Liver (tissue), 9 donors: Measurements from ENCODE around the gene GALNT9. TPM values are rescaled to one million over a fixed set of nuclear protein-coding genes. Genes with fewer than 3 reads are reported as not detected.

Experiments
- DNase-seq: peaks from one replicate; pipeline ENCODE4 v3.0.0-alpha.2; 2017; ENCODE audit warnings: low spot score
- H3K27ac ChIP-seq, 2 donors: one replicate each; pipeline ENCODE4 v1.7.0; 2013; ENCODE audit warnings: inconsistent platforms in 2 of 2, low read length in 2 of 2, control low read depth in 1 of 2, low read depth in 1 of 2, mild to moderate bottlenecking in 1 of 2
- H3K27me3 ChIP-seq, 4 donors: one replicate each; pipeline versions ENCODE4 v1.6.1 to v1.7.0; 2013; ENCODE audit warnings: low read length in 3 of 4, inconsistent platforms in 1 of 4, mild to moderate bottlenecking in 1 of 4, moderate library complexity in 1 of 4; ENCODE audit not compliant: control insufficient read depth in 4 of 4, insufficient read depth in 4 of 4
- H3K36me3 ChIP-seq, 4 donors: one replicate each; pipeline versions ENCODE4 v1.6.1 to v1.7.0; 2013; ENCODE audit warnings: low read length in 3 of 4, mild to moderate bottlenecking in 3 of 4, low read depth in 1 of 4, moderate library complexity in 1 of 4; ENCODE audit not compliant: control insufficient read depth in 4 of 4, insufficient read depth in 3 of 4
- H3K4me1 ChIP-seq, 4 donors: one replicate each; pipeline versions ENCODE4 v1.6.1 to v1.7.0; 2013; ENCODE audit warnings: low read length in 3 of 4, mild to moderate bottlenecking in 3 of 4, moderate library complexity in 1 of 4; ENCODE audit not compliant: control insufficient read depth in 4 of 4, insufficient read depth in 4 of 4
- H3K4me3 ChIP-seq, 3 donors: one replicate each; pipeline versions ENCODE4 v1.6.1 to v1.7.0; 2013; ENCODE audit warnings: low read length in 3 of 3, control low read depth in 1 of 3, low read depth in 1 of 3, mild to moderate bottlenecking in 1 of 3
- H3K9ac ChIP-seq, 2 donors: one replicate each; pipeline ENCODE4 v1.7.0; 2013; ENCODE audit warnings: low read length in 2 of 2, mild to moderate bottlenecking in 2 of 2, moderate library complexity in 2 of 2, control low read depth in 1 of 2, low read depth in 1 of 2
- H3K9me3 ChIP-seq, 4 donors: one replicate each; pipeline versions ENCODE4 v1.6.1 to v1.7.0; 2013; ENCODE audit warnings: low read length in 3 of 4; ENCODE audit not compliant: control insufficient read depth in 4 of 4
- EGR1 ChIP-seq, 2 donors: IDR thresholded peaks; 2 replicates each; pipeline ENCODE4 v1.6.1; 2016 to 2018; ENCODE audit warnings: antibody characterized with exemption in 2 of 2, low read depth in 2 of 2
- FOXA1 ChIP-seq: IDR thresholded peaks from 2 replicates; pipeline ENCODE4 v1.6.1; 2016; ENCODE audit warnings: antibody characterized with exemption
- FOXA2 ChIP-seq: IDR thresholded peaks from 2 replicates; pipeline ENCODE4 v1.6.1; 2016; ENCODE audit warnings: antibody characterized with exemption
- GABPA ChIP-seq, 2 donors: IDR thresholded peaks in 1 of 2; conservative IDR thresholded peaks in 1 of 2; 2 replicates each; pipeline ENCODE4 v1.6.1; 2016; ENCODE audit warnings: antibody characterized with exemption in 2 of 2, mild to moderate bottlenecking in 1 of 2, moderate library complexity in 1 of 2
- HNF4A ChIP-seq, 2 donors: conservative IDR thresholded peaks; 2 replicates each; pipeline ENCODE4 v1.6.1; 2016; ENCODE audit warnings: antibody characterized with exemption in 2 of 2, mild to moderate bottlenecking in 2 of 2
- HNF4G ChIP-seq: IDR thresholded peaks from 2 replicates; pipeline ENCODE4 v1.6.1; 2016; ENCODE audit warnings: antibody characterized with exemption
- JUND ChIP-seq, 2 donors: IDR thresholded peaks; 2 replicates each; pipeline ENCODE4 v1.6.1; 2016; ENCODE audit warnings: antibody characterized with exemption in 2 of 2
- NR2F2 ChIP-seq: IDR thresholded peaks from 2 replicates; pipeline ENCODE4 v1.6.1; 2016; ENCODE audit warnings: antibody characterized with exemption
- RAD21 ChIP-seq, 2 donors: IDR thresholded peaks; 2 replicates each; pipeline ENCODE4 v1.6.1; 2016; ENCODE audit warnings: antibody characterized with exemption in 2 of 2, mild to moderate bottlenecking in 2 of 2
- RXRA ChIP-seq, 2 donors: IDR thresholded peaks; 2 replicates each; pipeline ENCODE4 v1.6.1; 2017 to 2018; ENCODE audit warnings: antibody characterized with exemption in 2 of 2, mild to moderate bottlenecking in 1 of 2
- SP1 ChIP-seq: IDR thresholded peaks from 2 replicates; pipeline ENCODE4 v1.6.1; 2018; ENCODE audit warnings: antibody characterized with exemption, mild to moderate bottlenecking
- TAF1 ChIP-seq: conservative IDR thresholded peaks from 2 replicates; pipeline ENCODE4 v1.6.1; 2016; ENCODE audit warnings: antibody characterized with exemption, mild to moderate bottlenecking
- YY1 ChIP-seq: IDR thresholded peaks from 2 replicates; pipeline ENCODE4 v1.6.1; 2016; ENCODE audit warnings: antibody characterized with exemption, mild to moderate bottlenecking
- WGBS: extraction: QIAGEN DNeasy Blood & Tissue Kit; methylation state at CpG from one replicate; pipeline ENCODE4 v1.1.7; 2013; 5-methylcytosine and 5-hydroxymethylcytosine counted together
- polyA plus RNA-seq, 2 donors: library from polyadenylated mRNA; stranded (reverse) in 1 of 2; unstranded in 1 of 2; fragments of 200-250 nt in 1 of 2; fragments of >200 nt in 1 of 2; fragmentation: Nextera tagmentation in 1 of 2; extraction: Ambion mirVana in 1 of 2; gene quantifications; one replicate each; pipeline versions ENCODE4 v1.2.1 to v1.2.3, GENCODE V29; 2013 to 2015
- total RNA-seq, 2 donors: library from RNA; depleted of rRNA; stranded (reverse); fragments of >200 nt; gene quantifications; one replicate each; pipeline ENCODE4 v1.2.3, GENCODE V29; 2014
- TF ChIP-seq, protein P1 (sequence below): IDR thresholded peaks from 2 replicates; pipeline ENCODE4 v1.6.1; 2016; ENCODE audit warnings: antibody characterized with exemption
- TF ChIP-seq, protein P2 (sequence below): fragments of 150-350 bp; IDR thresholded peaks from 2 replicates; pipeline ENCODE4 v1.5.1; 2017; ENCODE audit warnings: improper control_type of control experiment, low read depth, low read length; ENCODE audit not compliant: missing input control
- TF ChIP-seq, protein P3 (sequence below): IDR thresholded peaks from 2 replicates; pipeline ENCODE4 v1.6.1; 2016; ENCODE audit warnings: antibody characterized with exemption
- TF ChIP-seq, protein P4 (sequence below): IDR thresholded peaks from 2 replicates; pipeline ENCODE4 v1.6.1; 2016; ENCODE audit warnings: antibody characterized with exemption, mild to moderate bottlenecking
- donor health status: healthy.
- donor health status: healthy.
- donor health status: healthy.
- donor health status: healthy.
- donor health status: healthy.

The GALNT9 gene
- total and polyA plus RNA-seq, 4 donors, result 0.05 to 0.25 (median 0.09) TPM; not detected in 1

DNA sequence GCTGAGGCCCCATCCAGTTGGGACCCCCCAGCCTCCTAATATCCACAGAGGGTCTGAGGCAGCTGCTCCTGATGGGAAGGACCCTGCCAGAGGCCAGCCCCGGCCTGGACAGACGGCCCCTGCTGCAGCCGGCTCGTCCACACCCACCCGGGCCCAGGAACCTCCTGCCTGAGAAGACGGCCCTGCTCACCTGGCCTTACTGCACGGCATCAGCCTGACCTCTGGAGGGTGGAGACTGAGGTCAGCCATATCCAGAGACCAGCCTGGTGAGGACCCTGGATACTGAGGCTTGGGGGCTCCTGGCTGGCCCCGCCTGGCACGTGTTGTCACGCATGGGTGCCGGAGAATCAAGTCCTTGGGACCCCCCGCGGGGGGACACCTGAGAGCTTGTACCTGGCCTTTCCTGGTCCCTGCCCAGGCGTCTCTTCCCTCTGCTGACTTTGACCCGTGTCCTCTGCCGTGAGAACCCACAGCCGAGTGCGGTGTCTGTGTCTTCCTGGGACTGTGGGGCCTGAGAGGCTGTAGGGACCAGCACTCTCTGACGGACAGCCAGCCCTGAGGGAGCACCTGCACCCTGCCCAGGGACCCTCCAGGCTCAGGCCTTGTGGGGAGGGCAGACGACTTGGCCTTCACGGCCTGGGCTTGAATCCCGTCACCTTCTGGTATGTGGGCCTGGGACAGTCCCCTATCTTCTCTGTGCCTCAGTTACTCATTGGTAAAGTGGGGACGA, 127.8 kb downstream of the GALNT9 start:
- Histone ChIP-seq H3K9me3 (no peaks in the 10 kb centered on the region), H3K27ac (no peak overlapping the region), H3K4me1 (no peaks in the 10 kb centered on the region), H3K36me3 (no peaks in the 10 kb centered on the region), H3K4me3 (no peak overlapping the region), H3K27me3 (peaks cover 0 to 3% (median 0%) of the 10 kb centered on the region in 4 donors), H3K9ac (no peak overlapping the region)
- TF ChIP-seq HNF4A (conservative IDR thresholded peaks at IDR 0.05) (no peak), SP1 (no peak), EGR1 (IDR thresholded peaks at IDR 0.05; ENCODE audit: low read depth in 2 of 2) (no peak), NR2F2 (no peak), FOXA2 (no peak), JUND (IDR thresholded peaks at IDR 0.05) (no peak), HNF4G (no peak), RAD21 (IDR thresholded peaks at IDR 0.05) (no peak), GABPA (IDR thresholded peaks at IDR 0.05 in 1 of 2, conservative IDR thresholded peaks at IDR 0.05 in 1 of 2) (no peak), TAF1 (no peak), FOXA1 (no peak), YY1 (no peak), RXRA (IDR thresholded peaks at IDR 0.05) (no peak)
- TF ChIP-seq, protein P1, sequence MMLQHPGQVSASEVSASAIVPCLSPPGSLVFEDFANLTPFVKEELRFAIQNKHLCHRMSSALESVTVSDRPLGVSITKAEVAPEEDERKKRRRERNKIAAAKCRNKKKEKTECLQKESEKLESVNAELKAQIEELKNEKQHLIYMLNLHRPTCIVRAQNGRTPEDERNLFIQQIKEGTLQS, result no peak
- TF ChIP-seq, protein P2, sequence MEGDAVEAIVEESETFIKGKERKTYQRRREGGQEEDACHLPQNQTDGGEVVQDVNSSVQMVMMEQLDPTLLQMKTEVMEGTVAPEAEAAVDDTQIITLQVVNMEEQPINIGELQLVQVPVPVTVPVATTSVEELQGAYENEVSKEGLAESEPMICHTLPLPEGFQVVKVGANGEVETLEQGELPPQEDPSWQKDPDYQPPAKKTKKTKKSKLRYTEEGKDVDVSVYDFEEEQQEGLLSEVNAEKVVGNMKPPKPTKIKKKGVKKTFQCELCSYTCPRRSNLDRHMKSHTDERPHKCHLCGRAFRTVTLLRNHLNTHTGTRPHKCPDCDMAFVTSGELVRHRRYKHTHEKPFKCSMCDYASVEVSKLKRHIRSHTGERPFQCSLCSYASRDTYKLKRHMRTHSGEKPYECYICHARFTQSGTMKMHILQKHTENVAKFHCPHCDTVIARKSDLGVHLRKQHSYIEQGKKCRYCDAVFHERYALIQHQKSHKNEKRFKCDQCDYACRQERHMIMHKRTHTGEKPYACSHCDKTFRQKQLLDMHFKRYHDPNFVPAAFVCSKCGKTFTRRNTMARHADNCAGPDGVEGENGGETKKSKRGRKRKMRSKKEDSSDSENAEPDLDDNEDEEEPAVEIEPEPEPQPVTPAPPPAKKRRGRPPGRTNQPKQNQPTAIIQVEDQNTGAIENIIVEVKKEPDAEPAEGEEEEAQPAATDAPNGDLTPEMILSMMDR, result no peak
- TF ChIP-seq, protein P3, sequence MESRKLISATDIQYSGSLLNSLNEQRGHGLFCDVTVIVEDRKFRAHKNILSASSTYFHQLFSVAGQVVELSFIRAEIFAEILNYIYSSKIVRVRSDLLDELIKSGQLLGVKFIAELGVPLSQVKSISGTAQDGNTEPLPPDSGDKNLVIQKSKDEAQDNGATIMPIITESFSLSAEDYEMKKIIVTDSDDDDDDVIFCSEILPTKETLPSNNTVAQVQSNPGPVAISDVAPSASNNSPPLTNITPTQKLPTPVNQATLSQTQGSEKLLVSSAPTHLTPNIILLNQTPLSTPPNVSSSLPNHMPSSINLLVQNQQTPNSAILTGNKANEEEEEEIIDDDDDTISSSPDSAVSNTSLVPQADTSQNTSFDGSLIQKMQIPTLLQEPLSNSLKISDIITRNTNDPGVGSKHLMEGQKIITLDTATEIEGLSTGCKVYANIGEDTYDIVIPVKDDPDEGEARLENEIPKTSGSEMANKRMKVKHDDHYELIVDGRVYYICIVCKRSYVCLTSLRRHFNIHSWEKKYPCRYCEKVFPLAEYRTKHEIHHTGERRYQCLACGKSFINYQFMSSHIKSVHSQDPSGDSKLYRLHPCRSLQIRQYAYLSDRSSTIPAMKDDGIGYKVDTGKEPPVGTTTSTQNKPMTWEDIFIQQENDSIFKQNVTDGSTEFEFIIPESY, result no peak
- TF ChIP-seq, protein P4, sequence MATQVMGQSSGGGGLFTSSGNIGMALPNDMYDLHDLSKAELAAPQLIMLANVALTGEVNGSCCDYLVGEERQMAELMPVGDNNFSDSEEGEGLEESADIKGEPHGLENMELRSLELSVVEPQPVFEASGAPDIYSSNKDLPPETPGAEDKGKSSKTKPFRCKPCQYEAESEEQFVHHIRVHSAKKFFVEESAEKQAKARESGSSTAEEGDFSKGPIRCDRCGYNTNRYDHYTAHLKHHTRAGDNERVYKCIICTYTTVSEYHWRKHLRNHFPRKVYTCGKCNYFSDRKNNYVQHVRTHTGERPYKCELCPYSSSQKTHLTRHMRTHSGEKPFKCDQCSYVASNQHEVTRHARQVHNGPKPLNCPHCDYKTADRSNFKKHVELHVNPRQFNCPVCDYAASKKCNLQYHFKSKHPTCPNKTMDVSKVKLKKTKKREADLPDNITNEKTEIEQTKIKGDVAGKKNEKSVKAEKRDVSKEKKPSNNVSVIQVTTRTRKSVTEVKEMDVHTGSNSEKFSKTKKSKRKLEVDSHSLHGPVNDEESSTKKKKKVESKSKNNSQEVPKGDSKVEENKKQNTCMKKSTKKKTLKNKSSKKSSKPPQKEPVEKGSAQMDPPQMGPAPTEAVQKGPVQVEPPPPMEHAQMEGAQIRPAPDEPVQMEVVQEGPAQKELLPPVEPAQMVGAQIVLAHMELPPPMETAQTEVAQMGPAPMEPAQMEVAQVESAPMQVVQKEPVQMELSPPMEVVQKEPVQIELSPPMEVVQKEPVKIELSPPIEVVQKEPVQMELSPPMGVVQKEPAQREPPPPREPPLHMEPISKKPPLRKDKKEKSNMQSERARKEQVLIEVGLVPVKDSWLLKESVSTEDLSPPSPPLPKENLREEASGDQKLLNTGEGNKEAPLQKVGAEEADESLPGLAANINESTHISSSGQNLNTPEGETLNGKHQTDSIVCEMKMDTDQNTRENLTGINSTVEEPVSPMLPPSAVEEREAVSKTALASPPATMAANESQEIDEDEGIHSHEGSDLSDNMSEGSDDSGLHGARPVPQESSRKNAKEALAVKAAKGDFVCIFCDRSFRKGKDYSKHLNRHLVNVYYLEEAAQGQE, result no peak
- no peak for DNase-seq
- WGBS, result 79% methylated on average over 23 of the region's 23 CpGs
